Right renal pelvis (tissue), 4 donors: ENCODE measurements around the gene TINAGL1. TPM values are rescaled to one million over a fixed set of nuclear protein-coding genes. Genes with fewer than 3 reads are reported as not detected.
A peak's percentile ranks its signal among the peaks of the same experiment; 100 is the strongest.

Source experiments
- DNase-seq, 4 donors: peaks; one replicate each; pipeline ENCODE4 v3.0.0-alpha.2; 2013; ENCODE audit warnings: low read depth in 4 of 4, low spot score in 3 of 4, missing footprints in 1 of 4
- polyA plus RNA-seq, 4 donors: library from polyadenylated mRNA; unstranded; fragments of 120-200 nt; gene quantifications; one replicate each; pipeline ENCODE4 v1.2.1, GENCODE V29; 2013; ENCODE audit not compliant: insufficient read length in 4 of 4

The TINAGL1 gene
- polyA plus RNA-seq, 4 donors = 38.5 to 51.0 (median 44.1) TPM

DNA sequence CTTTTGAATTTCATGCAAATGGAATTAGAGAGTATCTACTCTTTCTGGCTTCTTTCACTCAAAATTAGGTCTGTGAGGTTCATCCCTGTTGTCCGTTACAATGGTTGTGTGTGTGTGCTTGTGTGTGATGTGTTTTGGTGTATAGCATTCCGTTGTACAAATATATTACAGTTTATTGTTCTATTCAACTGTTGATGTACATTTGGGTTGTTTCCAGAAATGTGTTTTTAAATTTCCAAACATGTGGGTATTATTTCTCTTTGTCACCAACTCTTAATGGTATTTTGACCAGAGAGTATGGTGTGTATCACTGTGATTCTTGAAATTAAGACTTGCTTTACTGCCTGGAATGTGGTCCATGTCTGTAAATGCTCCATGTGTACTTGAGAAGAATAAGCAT, 24.3 kb downstream of the TINAGL1 start:
- no peak for DNase-seq

DNA sequence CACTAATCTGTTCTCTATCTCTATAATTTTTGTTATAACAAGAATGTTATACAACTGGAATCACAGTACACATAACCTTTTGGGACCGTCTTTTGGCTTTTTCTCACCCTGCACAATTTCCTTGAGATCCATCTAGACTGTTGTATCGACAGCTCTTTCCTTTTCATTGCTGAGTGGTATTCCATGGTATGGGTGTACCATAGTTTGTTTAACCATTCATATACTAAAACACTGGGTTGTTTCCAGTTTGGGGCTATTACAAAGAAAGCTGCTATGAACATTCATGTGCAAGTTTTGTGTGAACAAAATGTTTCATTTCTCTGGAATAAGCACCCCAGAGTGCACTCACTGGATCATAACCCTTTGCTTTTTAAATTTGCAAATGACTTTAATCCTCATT, 25.8 kb downstream of the TINAGL1 start:
- no peak for DNase-seq

DNA sequence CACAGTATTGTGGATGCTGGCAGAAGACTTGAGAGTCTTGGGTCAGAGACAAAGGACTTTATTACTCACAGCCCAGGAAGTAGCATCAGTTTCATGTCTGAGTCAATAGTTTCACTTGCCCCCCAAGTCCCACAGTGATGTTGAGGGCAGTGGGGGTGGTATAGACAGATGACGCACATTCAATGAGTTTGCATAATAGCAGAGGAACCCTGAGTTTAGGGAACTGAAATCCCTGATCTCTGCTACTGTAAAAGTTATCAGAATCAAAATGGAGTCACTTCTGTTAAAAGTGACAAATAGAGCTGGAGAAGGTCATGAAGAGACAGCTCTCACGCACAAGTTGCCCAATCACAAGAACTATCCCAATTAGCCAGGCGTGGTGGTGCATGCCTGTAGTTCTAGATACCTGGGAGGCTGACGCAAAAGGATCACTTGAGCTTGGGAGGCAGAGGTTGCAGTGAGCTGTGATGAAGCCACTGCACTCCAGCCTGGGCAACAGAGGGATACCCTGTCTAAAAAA, 29.7 kb downstream of the TINAGL1 start:
- no peak for DNase-seq

DNA sequence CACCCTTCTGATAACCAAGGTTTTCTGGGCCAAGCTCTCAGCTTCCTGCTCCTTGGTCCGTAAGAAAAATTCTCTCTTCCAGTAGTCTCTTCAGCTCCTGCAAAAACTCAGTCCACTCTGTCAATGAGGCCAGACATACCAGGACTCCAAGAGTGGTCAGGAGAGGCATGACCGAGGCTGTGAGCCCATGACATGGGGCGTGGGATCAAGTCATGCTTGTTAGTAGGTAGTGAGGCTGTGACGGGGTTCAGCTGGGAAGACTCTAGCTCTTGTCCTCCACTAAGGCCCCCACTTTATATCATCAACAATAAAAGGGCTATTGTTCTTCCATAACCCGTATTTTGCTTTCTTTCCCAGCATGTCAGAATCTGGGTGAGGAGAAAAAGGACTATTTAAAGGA, 31.0 kb downstream of the TINAGL1 start:
- DNase-seq = no peak

DNA sequence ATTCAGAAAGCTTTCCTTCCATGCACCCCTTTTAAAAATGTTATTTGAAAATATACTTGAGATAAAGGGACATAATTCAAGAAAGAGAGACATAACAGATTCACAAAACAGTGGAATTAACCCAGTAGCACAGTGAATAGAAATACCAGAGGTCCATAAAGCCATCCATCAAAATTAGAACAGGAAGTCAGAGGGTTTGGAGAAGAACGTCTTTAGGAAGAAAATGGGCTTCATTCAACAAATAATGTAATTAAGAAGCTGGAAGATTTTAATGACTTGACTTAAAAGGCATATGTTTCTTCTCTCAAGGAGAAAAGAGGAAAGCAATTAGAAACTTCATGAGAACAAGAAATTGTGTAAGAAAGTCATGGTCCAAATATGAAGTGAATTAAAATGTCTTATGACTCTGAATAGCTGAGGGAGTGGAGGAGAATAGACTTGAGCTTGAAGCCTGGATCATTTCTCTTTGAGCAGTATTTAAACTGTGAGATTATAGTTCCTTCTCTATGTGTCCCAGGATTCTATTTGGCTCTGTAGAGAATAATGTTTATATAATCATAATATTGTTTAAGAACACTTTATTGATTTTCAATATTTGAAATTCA, 33.3 kb downstream of the TINAGL1 start:
- DNase-seq = peak in 2 of 4 donors; percentile 30 to 42

DNA sequence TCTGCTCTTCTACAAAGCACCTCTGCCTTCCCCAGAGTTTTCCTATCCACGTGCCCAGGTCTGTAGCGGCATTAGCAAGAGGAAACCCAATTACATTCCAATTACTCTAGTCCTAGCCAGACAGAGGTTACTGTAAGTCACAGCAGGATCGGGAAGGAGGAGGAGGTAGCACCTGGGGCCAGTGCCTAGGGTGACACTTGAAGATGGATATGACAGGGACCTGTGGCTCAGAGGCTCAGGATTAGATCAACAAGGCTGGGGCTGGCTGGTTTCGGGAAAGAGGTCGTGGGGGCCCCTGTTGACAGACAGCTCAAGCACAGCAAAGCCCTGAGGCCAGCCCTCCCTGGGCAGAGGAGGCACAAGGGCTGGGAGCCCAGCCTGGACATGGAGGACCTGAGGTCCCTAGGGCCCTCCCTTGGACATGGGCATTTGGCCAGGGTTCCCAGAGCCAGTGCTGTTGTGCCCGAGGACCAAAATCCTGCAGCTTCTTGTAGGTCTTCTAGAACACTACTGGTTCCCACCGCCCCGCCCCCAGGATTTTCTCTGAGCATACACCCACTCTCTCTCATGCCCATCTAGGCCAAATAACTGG, 38.2 kb downstream of the TINAGL1 start:
- DNase-seq = no peak

DNA sequence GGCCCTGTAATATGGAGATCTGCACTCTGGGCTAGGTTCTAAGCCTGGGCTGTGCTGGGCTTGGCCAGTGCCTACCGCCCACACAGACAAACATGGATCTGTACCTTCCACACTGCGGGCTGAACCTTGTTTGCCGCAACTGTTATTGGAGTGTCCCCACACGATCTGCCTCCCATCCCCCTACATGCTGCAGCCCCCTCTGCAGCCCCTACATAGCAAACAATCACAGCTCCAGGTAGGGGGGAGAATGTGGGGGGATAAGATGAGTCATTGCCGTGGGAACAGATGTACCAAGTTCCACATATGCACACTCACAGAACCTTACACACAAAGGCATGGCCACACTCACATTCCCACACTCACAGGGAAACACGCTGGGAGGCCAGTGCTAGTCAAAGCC, 39.1 kb downstream of the TINAGL1 start:
- DNase-seq = no peak

DNA sequence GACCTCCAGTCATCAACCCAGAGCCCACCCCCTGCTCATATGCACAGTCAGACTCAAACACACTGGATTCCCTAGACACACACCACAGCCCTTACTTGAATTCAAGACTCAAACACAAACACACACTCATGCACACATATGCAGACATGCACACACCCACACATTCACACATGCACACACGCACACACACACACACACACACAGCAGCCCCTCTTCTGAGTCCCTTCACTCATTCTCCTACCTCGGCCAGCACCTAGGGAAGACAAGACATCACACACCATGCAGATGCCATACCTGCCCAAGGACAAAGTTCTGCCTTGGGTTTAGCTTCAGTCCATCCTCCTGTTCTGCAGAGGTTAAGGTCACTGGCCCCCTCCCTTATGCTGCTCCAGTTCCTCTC, 39.6 kb downstream of the TINAGL1 start:
- no peak for DNase-seq

DNA sequence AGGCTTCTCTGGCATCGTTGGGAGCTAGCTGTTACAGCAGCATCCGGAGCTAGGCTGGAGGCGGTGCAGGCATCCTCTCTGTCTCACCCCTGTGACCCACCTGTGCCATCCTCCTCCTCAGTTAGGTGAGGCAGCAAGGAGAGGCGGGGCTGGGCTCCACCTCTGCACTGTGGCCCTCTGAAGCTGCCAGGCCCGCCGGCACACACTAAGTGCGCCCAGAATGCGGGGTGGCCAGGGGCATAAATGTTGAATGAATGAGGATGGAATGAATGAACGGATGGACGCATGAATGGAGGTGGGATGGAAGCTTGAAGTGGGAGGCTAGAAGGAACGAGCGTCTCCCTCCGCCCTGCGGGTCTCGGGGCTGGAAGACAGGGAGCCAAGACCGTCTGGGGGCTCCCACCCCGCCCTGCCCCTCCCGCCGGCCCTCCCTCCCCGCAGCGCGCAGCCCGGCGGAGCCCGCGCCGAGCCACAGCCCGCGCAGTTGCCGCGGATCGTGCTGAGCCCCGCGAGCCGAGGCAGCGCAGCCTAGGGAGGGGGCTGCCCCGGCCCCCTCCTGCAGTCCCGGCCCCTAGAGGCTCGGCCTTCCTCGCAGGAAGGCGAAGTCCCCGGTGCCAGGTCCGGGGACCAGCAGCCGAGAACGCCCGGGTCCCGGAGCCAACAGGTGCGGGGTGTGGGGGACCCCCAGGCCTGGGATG, 41.1 kb downstream of the TINAGL1 start, which contains the start of gene HCRTR1:
TSS of gene HCRTR1 (plus strand) at position 472 of the 698 bp plus-strand sequence. CDS start 1,504 bp downstream, outside the sequence.
- DNase-seq = no peak

DNA sequence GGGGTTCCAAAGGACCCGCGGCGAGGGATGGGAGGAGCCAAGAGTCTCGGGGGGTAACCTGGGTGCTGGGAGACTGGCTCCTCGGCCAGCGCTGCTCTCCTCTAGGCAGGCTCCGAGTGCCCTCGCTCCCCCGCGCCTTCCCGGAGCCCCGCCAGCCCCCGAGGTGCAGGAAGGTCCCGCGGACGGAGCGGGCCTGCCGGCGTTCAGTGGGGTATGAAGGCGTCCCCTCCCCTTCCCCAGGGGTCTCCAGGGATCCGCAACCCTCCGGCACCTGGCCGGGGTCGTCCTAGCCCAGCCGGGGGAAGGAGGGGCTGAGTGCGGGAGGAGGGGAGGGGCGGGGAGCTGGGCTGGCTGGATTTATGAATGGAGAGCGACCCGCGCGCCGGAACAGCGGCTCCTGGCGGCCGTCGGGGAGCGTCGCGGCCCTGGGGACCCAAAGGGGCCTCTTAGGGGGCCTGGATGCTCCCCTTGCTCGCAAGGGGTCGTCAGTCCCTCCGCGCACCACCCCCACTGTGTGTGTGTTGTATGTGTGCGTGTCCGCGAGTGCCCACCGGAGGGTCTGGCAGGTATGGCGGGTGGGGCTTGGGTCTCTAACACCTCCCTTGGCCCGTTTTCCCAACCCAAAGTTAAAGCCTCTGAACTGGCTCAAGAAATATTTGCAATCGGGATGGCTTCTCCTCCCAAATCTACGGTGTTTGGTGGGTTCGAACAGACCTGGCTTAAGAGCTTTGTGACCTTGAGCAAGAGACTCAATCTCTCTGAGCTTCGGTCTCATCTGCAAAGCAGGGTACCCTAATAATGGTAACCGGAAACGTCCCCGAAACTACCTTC, 41.8 kb downstream of the TINAGL1 start:
- peak; percentile 22 to 46 (median 42) for DNase-seq

DNA sequence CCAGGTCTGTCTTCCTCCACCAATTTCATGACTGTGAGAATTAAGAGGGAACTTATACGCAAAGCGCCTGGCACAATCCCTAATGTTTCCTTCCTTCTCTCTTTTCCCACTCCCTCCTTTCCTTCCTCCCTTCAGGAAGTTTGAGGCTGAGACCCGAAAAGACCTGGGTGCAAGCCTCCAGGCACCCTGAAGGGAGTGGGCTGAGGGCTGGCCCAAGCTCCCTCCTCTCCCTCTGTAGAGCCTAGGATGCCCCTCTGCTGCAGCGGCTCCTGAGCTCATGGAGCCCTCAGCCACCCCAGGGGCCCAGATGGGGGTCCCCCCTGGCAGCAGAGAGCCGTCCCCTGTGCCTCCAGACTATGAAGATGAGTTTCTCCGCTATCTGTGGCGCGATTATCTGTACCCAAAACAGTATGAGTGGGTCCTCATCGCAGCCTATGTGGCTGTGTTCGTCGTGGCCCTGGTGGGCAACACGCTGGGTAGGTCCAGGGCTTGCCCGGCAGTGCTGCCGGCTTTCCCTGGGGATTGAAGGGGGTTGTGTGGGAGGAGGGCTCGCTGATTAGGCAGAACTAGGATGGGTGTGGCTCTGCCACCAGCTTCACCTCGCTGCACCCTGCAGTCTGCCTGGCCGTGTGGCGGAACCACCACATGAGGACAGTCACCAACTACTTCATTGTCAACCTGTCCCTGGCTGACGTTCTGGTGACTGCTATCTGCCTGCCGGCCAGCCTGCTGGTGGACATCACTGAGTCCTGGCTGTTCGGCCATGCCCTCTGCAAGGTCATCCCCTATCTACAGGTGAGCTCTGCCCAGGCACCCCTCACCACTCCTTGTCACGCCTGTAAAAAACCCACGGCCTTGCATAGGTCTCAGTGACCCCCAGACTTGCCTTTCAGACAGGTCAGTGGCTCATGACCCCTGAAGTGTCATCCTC, 42.9 kb downstream of the TINAGL1 start:
- no peak for DNase-seq

DNA sequence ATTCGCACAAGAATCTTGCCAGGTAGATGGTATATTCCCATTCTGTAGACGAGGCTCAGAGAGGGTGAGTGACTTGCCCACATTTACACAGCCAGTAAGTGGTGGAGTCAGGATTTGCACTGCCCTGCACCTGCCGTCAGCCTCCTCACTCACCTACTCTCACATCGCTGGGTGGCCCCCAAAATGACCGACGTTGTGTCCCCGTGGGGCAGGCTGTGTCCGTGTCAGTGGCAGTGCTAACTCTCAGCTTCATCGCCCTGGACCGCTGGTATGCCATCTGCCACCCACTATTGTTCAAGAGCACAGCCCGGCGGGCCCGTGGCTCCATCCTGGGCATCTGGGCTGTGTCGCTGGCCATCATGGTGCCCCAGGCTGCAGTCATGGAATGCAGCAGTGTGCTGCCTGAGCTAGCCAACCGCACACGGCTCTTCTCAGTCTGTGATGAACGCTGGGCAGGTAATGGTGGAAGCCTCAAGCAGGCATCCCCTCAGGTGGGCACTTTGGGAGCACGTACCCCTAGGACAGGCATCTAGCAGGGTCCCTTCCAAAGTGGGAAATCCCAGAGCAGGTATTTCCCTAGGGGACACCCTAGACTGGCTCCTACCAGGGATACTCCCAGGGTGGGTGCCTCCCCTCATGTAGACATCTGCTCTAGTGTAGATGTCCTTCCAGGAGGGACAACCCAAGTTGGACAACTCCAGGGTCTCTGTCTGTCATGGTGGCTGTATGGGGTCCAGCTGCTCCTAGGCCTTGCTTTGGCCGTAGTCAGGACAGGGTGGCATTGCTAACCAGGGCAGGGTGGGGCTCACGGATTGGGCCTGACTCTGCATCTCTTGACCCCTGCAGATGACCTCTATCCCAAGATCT, 44.5 kb downstream of the TINAGL1 start:
- DNase-seq = no peak

DNA sequence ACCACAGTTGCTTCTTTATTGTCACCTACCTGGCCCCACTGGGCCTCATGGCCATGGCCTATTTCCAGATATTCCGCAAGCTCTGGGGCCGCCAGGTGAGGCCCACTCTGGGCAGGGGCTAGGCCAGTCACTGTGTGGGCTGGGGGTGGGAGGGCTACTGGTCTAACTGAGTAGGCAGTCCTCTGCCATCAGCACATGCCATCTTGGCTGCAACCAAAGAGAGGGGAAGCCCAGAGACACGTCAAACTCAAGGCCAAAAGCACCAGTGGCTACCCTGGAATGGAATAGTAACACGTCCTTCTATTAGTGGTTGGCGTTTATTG, 45.1 kb downstream of the TINAGL1 start:
- no peak for DNase-seq

DNA sequence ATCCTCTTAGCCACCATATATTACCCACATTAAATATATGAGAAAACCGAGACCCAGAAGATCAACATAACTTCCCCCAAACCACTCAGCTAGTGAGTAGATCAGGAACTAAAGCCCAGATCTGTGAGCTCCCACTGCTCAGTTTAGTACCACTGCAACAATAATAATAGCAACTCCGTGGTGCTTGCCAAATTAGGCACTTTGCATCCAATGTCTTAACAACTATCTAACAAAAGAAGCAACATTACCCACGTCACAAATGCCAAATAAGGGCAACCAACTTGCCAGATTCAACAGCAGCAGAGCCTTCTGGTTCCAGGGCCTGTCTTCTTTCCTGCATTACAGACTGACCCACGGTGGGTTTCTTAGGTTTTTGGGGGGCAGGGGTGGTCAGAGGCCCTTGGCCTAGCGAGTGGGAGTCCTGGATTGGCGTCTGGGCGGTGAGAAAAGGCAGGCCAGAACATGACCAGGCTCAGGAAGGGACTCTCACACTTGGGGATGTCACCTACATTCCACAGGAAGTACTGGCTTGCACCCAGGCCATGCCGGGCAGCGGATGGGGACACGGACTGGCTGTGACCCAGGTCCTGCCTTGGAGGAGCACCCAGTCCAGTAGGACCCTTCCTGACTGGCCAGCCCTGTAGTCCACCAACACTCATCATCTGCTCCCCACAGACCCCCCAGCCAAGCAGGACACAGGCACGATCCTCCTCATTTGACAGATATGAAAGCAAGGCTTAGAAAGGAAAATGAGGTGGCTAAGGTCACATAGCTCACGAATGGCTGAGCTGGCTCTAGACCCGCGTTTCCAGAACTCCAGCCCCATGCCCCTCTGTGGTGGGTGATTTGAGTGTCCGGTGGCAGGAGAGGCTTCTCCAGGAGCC, 45.8 kb downstream of the TINAGL1 start:
- DNase-seq = no peak

DNA sequence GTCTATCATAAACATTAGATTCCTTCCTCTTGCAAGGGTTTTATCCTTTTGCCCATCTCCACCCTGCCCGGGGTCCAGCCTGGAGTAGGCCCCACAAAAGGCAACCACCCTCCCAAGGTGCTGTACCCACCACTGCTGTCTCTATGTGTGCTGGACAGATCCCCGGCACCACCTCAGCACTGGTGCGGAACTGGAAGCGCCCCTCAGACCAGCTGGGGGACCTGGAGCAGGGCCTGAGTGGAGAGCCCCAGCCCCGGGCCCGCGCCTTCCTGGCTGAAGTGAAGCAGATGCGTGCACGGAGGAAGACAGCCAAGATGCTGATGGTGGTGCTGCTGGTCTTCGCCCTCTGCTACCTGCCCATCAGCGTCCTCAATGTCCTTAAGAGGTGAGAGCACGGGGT, 47.0 kb downstream of the TINAGL1 start:
- no peak for DNase-seq

DNA sequence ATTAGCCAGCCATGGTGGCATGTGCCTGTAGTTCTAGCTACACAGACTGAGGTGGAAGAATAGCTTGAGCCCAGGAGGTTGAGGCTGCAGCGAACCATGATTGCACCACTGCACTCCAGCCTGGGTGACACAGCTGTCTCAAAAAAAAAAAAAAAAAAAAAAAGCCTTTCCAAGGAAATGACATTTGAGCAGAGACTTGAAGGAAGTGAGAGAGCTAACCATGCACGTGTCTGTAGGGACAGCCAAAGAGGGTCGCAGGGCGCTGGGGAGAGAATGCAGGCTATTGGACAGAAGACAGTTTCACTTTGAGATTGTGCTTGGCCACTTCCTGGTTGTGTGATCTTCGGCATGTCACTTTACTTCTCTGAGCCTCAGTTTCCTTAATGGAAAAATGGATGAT, 48.0 kb downstream of the TINAGL1 start:
- no peak for DNase-seq

DNA sequence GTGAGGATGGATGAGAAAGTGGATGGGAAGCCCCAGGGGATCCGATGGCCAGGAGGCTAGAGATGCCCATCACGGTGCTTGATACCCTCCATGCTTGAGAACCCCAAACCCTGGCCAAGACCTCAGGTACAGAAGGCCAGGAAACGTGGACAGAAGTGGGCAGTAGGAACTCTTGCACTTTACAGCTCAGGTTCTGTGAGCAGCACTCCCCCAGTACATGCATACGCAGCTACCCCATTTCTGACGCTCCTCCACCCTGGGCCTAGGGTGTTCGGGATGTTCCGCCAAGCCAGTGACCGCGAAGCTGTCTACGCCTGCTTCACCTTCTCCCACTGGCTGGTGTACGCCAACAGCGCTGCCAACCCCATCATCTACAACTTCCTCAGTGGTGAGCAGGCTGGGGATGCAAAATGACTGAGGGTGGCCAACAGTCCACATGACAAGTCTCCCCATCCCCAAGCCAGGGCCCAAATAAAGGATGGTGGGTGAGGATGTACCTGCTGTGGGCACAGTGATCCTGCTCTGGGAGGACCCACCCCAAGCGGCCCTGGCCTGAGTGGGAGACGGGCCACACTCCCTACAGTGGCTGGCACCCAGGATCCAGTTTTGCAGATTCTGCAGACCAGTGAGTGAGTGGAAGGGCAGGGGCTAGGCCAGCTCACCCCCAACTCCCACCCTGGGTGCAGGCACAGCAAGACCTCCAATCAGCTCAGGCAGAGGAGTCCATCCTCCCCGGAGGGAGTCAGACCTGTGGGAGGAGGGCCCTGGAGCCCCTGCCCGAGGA, 48.6 kb downstream of the TINAGL1 start:
- DNase-seq = no peak
